Osteocyte (in vitro differentiated cells): ENCODE results near the gene HOXC12. TPM values are rescaled to one million over a fixed set of nuclear protein-coding genes. Genes with fewer than 3 reads are reported as not detected.

Source experiments
- DNase-seq: peaks from one replicate; pipeline ENCODE4 v3.0.0; 2021; ENCODE audit warnings: mixed read lengths; ENCODE audit not compliant: unreplicated experiment; ENCODE audit errors: extremely low spot score
- H3K27ac Mint-ChIP-seq: one replicate; pipeline ENCODE4 v1.8.0; 2021; ENCODE audit warnings: mild to moderate bottlenecking, mixed read lengths; ENCODE audit not compliant: unreplicated experiment
- H3K27me3 Mint-ChIP-seq: one replicate; pipeline ENCODE4 v1.8.0; 2021; ENCODE audit warnings: mixed read lengths; ENCODE audit not compliant: unreplicated experiment
- H3K36me3 Mint-ChIP-seq: one replicate; pipeline ENCODE4 v1.8.0; 2021; ENCODE audit warnings: mixed read lengths; ENCODE audit not compliant: unreplicated experiment
- H3K4me1 Mint-ChIP-seq: one replicate; pipeline ENCODE4 v1.8.0; 2021; ENCODE audit warnings: mixed read lengths; ENCODE audit not compliant: unreplicated experiment
- H3K4me3 Mint-ChIP-seq: one replicate; pipeline ENCODE4 v1.8.0; 2021; ENCODE audit warnings: mild to moderate bottlenecking, moderate library complexity, mixed read lengths; ENCODE audit not compliant: unreplicated experiment
- H3K9me3 Mint-ChIP-seq: one replicate; pipeline ENCODE4 v1.8.0; 2021; ENCODE audit warnings: mixed read lengths; ENCODE audit not compliant: unreplicated experiment
- CTCF ChIP-seq: fragments of 200-600 bp; sonication (generic); IDR thresholded peaks from 2 replicates; pipeline ENCODE4 v1.5.0; 2021; ENCODE audit warnings: antibody characterized with exemption, mild to moderate bottlenecking, moderate library complexity
- total RNA-seq: library from RNA; stranded (reverse); gene quantifications from 2 replicates; pipeline ENCODE4 v1.2.1, GENCODE V29; 2021

The HOXC12 gene
- total RNA-seq, 1 donor from 2014 or later, result not detected

GRCh38 chr12:53953831-53954693, 641 bp upstream of the HOXC12 start:
- TF ChIP-seq CTCF, result no peak
- H3K27ac Mint-ChIP-seq, result no peak overlapping the region
- DNase-seq, result no peak

GRCh38 chr12:53955036-53955775, 503 bp downstream of the HOXC12 start:
- Mint-ChIP-seq H3K36me3 (no peaks in the 10 kb centered on the region), H3K9me3 (no peaks in the 10 kb centered on the region), H3K4me3 (no peak overlapping the region), H3K27me3 (peaks cover 92% of the 10 kb centered on the region), H3K4me1 (peaks cover 8% of the 10 kb centered on the region), H3K27ac (no peak overlapping the region)
- TF ChIP-seq CTCF, result no peak
- no peak for DNase-seq

More at GRCh38 chr12:53953831-53954693, 641 bp upstream of the HOXC12 start:
- Mint-ChIP-seq H3K27me3 (peaks cover 91% of the 10 kb centered on the region), H3K9me3 (no peaks in the 10 kb centered on the region), H3K4me1 (peaks cover 8% of the 10 kb centered on the region), H3K4me3 (no peak overlapping the region), H3K36me3 (no peaks in the 10 kb centered on the region)

GRCh38 chr12:53955776-53956250, 1.1 kb downstream of the HOXC12 start:
- Mint-ChIP-seq H3K4me3 (no peak overlapping the region), H3K27me3 (peaks cover 92% of the 10 kb centered on the region), H3K4me1 (peaks cover 8% of the 10 kb centered on the region), H3K27ac (no peak overlapping the region), H3K9me3 (no peaks in the 10 kb centered on the region), H3K36me3 (no peaks in the 10 kb centered on the region)
- DNase-seq, result no peak
- no peak for TF ChIP-seq CTCF

- peaks cover 6% of the 10 kb centered on the region for H3K4me1 Mint-ChIP-seq
- no peak for DNase-seq
- H3K4me3 Mint-ChIP-seq, result no peak overlapping the region
- no peak for TF ChIP-seq CTCF
- no peaks in the 10 kb centered on the region for H3K36me3 Mint-ChIP-seq
- H3K27me3 Mint-ChIP-seq, result peaks cover 88% of the 10 kb centered on the region
- H3K9me3 Mint-ChIP-seq, result no peaks in the 10 kb centered on the region
- no peak overlapping the region for H3K27ac Mint-ChIP-seq
These were observed 1.7 kb downstream of the HOXC12 start for GRCh38 chr12:53956251-53956887.
